HepG2 (cell line): ENCODE data around the gene CES3. TPM values are rescaled to one million over a fixed set of nuclear protein-coding genes. Genes with fewer than 3 reads are reported as not detected.

Experiments used
- ATF6 ChIP-seq: sonication (generic); formaldehyde crosslinking; conservative IDR thresholded peaks from 2 replicates; pipeline ENCODE4 v1.4.0; 2020; ENCODE audit warnings: missing genetic modification reagents
- HES4 ChIP-seq: sonication (generic); formaldehyde crosslinking; IDR thresholded peaks from 2 replicates; pipeline ENCODE4 v1.9.0; 2021; ENCODE audit warnings: mild to moderate bottlenecking, missing genetic modification reagents, borderline replicate concordance
- KDM5A ChIP-seq: fragments of 200-600 bp; sonication (generic); IDR thresholded peaks from 2 replicates; pipeline ENCODE4 v1.7.0; 2018; ENCODE audit warnings: antibody characterized with exemption, mild to moderate bottlenecking, low read length, borderline replicate concordance
- NR0B2 ChIP-seq: sonication (generic); formaldehyde crosslinking; IDR thresholded peaks from 2 replicates; pipeline ENCODE4 v1.4.0; 2020; ENCODE audit warnings: mild to moderate bottlenecking, missing genetic modification reagents
- SNAPC2 ChIP-seq: sonication (generic); formaldehyde crosslinking; IDR thresholded peaks from 2 replicates; pipeline ENCODE4 v1.8.1; 2022; ENCODE audit warnings: mild to moderate bottlenecking, missing genetic modification reagents
- TRAFD1 ChIP-seq: sonication (generic); formaldehyde crosslinking; IDR thresholded peaks from 2 replicates; pipeline ENCODE4 v1.5.1; 2020; ENCODE audit warnings: missing genetic modification reagents, mild to moderate bottlenecking, borderline replicate concordance
- ZFYVE20 ChIP-seq: sonication (generic); formaldehyde crosslinking; IDR thresholded peaks from 2 replicates; pipeline ENCODE4 v1.8.0; 2023; ENCODE audit warnings: low read depth, mild to moderate bottlenecking, moderate library complexity, missing genetic modification reagents, borderline replicate concordance
- ZNF318 ChIP-seq: sonication (generic); formaldehyde crosslinking; IDR thresholded peaks from 2 replicates; pipeline ENCODE4 v1.4.0; 2020; ENCODE audit warnings: mild to moderate bottlenecking, missing genetic modification reagents
- ZNF687 ChIP-seq: sonication (generic); formaldehyde crosslinking; IDR thresholded peaks from 2 replicates; pipeline ENCODE4 v1.5.1; 2020; ENCODE audit warnings: mild to moderate bottlenecking, missing genetic modification reagents, moderate library complexity
- polyA plus RNA-seq, 8 experiments: library from polyadenylated mRNA; depleted of rRNA in 3 of 8; stranded (reverse) in 7 of 8; unstranded in 1 of 8; fragments of >200 nt; fragmentation: Illumina TruSeq in 4 of 8; extraction: Trizol in 4 of 8; gene quantifications; 2 replicates each; pipeline versions ENCODE4 v1.2.1 to v1.2.3, GENCODE V29; 2011 to 2016; ENCODE audit warnings: low read depth in 4 of 8, missing spikeins in 1 of 8, mixed read lengths in 1 of 8; ENCODE audit not compliant: insufficient read depth in 1 of 8
- total RNA-seq, 5 experiments: library from RNA; depleted of rRNA; stranded (reverse); fragments of >200 nt; fragmentation: Illumina TruSeq; extraction: Trizol; gene quantifications; 2 replicates each; pipeline ENCODE4 v1.2.3, GENCODE V29; 2016; ENCODE audit warnings: low read depth in 1 of 5

CES3 gene
- total and polyA plus RNA-seq, 2 of the 13 experiments (the other 11 are each of a cell fraction or from before 2014, with no cell fraction given) = 6.6 to 17.4 TPM

GRCh38 chr16:66937725-66938337, 23.2 kb upstream of the CES3 start (continued):
- no peak for TF ChIP-seq ATF6
- TF ChIP-seq ZFYVE20 = no peak
- TF ChIP-seq TRAFD1 (CRISPR knock-in tag) = no peak
- TF ChIP-seq ZNF318 = no peak
- TF ChIP-seq SNAPC2 (CRISPR knock-in tag) = no peak
- no peak for TF ChIP-seq HES4
- TF ChIP-seq ZNF687 (CRISPR knock-in tag) = peak; percentile 76
- no peak for TF ChIP-seq NR0B2 (CRISPR knock-in tag)
- no peak for TF ChIP-seq KDM5A
